GM10248 (cell line): ENCODE measurements around the gene FYN.

Experiments used
- CTCF ChIA-PET: fragments of 300-600 bp; sonication (Branson Sonifier 250); formaldehyde crosslinking; extraction: SDS; loops from one replicate; lab custom pipeline; 2021; ENCODE audit warnings: antibody characterized with exemption; lab: Yijun Ruan, JAX
- POLR2A ChIA-PET: fragments of 350-650 bp; sonication (Branson Sonifier 250); formaldehyde crosslinking; extraction: SDS; loops from one replicate; lab custom pipeline; 2020; ENCODE audit warnings: antibody characterized with exemption; lab: Yijun Ruan, JAX
- DNase-seq: peaks from one replicate; pipeline ENCODE4 v3.0.0; 2012; ENCODE audit errors: extremely low spot score
- TF ChIP-seq, protein P1 (sequence below): IDR thresholded peaks from 2 replicates; pipeline ENCODE4 v1.5.1; 2012; ENCODE audit warnings: mild to moderate bottlenecking, low read depth; ENCODE audit errors: extremely low read depth, missing control alignments, control extremely low read depth

FYN gene

GRCh38 chr6:111873178-111874024, at the start of gene FYN:
TSS of gene FYN (minus strand) at chr6:111873452. CDS start at chr6:111720051, 153,401 bp downstream.
- ChIA-PET POLR2A (no interaction called here), CTCF (interaction anchor here (0.7 to 1.4 kb wide), 12 partner anchors 9 to 167 kb away, joined by 3 to 7 read pairs (median 3); no protein-coding TSS in a partner anchor)
- TF ChIP-seq, protein P1, sequence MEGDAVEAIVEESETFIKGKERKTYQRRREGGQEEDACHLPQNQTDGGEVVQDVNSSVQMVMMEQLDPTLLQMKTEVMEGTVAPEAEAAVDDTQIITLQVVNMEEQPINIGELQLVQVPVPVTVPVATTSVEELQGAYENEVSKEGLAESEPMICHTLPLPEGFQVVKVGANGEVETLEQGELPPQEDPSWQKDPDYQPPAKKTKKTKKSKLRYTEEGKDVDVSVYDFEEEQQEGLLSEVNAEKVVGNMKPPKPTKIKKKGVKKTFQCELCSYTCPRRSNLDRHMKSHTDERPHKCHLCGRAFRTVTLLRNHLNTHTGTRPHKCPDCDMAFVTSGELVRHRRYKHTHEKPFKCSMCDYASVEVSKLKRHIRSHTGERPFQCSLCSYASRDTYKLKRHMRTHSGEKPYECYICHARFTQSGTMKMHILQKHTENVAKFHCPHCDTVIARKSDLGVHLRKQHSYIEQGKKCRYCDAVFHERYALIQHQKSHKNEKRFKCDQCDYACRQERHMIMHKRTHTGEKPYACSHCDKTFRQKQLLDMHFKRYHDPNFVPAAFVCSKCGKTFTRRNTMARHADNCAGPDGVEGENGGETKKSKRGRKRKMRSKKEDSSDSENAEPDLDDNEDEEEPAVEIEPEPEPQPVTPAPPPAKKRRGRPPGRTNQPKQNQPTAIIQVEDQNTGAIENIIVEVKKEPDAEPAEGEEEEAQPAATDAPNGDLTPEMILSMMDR = peak; percentile 38
- peak; percentile 99 for DNase-seq

DNA sequence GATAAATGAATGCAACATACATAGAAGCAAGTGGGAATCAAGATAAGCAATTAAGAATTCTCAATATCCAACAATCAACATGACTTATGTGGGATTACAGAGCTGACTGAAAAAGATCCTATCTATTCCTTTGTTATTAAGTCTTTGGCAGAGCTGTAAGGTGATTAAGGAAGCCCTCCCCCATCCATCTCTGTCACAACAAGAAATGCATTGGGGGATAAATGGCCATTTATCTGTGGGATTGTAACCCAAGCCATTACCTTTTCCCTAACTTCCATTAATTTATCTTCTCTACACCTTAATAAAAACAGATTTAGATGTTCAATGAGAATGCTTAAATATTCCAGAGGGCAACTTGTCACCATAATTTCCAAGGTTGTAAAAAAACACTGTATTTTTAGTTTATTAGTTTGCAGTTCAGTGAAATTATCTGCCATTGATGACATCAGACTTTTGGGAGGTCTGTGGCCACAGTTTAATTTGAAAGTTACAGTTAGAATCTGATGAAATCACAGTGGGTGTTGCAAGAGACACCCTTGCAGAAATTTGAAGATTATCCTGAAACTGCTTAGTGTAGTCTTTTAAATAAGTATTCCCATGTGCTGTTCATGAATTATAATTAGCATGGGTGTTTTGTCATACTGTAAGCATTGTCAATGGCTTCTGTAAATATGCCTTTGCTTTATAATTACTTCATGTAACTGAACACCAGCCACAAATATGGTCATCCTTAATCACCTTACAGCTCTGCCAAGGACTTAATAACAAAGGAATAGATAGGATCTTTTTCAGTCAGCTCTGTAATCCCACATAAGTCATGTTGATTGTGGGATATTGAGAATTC, 49.4 kb upstream of the FYN start:
- no peak for DNase-seq
- ChIA-PET POLR2A (no interaction called here), CTCF (interaction anchor here (1.2 to 3.5 kb wide), 2 partner anchors 15 to 20 kb away, joined by 3 to 9 read pairs; no protein-coding TSS in a partner anchor)
- TF ChIP-seq, protein P1 = no peak

DNA sequence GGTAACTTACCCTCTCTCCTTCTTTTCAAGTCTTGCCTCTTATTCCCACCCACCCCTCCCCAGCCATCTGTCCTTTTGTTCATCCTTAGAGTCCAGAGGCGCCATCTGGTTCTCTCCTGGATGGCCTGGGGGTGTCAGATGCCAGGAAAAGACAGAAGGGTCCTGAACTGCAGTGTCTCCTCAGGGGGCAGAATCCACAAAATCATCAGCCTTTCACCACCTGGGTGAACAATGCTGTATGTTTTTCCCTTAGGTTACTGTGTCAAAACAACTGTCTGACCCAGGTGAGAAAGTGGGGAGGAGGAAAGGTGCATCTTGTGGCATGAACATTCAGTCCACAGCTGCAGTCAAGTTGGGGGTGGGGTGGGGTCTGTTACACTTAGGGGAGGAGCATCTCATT, 47.9 kb upstream of the FYN start:
- TF ChIP-seq, protein P1 = no peak
- ChIA-PET POLR2A (interaction anchor here (0.5 kb wide), 1 partner anchor 1114 kb away, joined by 3 read pairs; no protein-coding TSS in a partner anchor), CTCF (interaction anchor here (1.2 to 3.5 kb wide), 2 partner anchors 17 to 19 kb away, joined by 3 to 9 read pairs; no protein-coding TSS in a partner anchor)
- no peak for DNase-seq

DNA sequence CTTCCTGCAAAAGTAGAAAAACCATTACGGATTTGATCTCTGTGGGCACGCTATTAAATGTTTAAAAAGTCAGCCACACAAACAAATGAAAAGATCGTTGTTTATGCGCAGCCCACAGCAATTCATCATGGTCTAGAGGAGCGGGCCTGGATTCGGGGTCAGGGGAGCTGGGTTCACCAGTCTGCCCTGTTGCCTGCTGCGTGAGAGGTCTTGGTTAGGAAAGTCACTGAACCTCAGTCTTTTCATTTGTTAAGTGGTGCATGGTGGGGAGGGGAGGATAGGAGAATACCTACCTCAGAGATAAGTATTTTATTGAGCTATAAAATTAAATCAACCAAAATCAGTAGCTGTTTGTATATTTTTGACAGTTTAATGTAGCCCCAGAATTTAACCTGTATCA, 47.3 kb upstream of the FYN start:
- POLR2A ChIA-PET = interaction anchor here (0.5 kb wide), 1 partner anchor 1113 kb away, joined by 3 read pairs; no protein-coding TSS in a partner anchor
- no peak for DNase-seq
- CTCF ChIA-PET = interaction anchor here (1.1 to 3.5 kb wide), 2 partner anchors 15 to 18 kb away, joined by 3 to 9 read pairs; no protein-coding TSS in a partner anchor
- TF ChIP-seq, protein P1 = no peak

GRCh38 chr6:111918825-111919224, 45.6 kb upstream of the FYN start:
- TF ChIP-seq, protein P1 = no peak
- DNase-seq = no peak
- POLR2A ChIA-PET = no interaction called here
- CTCF ChIA-PET = no interaction called here

- POLR2A ChIA-PET = no interaction called here
- no peak for DNase-seq
- CTCF ChIA-PET = no interaction called here
- TF ChIP-seq, protein P1 = no peak
Measured at GRCh38 chr6:111916747-111917146, 43.5 kb upstream of the FYN start.
